Ovary (tissue), 1 donor: Measurements from ENCODE around the gene LDB2.

Experiments
- EP300 ChIP-seq: sonication (generic); formaldehyde crosslinking; IDR thresholded peaks from one replicate; pipeline ENCODE4 v1.6.1; 2017; ENCODE audit warnings: antibody characterized with exemption
- POLR2A ChIP-seq: fragments of 450-650 bp; IDR thresholded peaks from one replicate; pipeline ENCODE4 v1.6.1; 2017; ENCODE audit warnings: antibody characterized with exemption, mild to moderate bottlenecking, moderate library complexity

GRCh38 chr4:16894406-16894805 lies 4.0 kb downstream of the LDB2 start:
- TF ChIP-seq EP300 (no peak), POLR2A (no peak)
